Erythroblast (primary cell): ENCODE results near the gene LIMS4.
"Not testable (repeated sequence)": the region's sequence is repeated elsewhere in the genome, so short reads cannot be mapped to it uniquely, and the experiment has no call there.

Experiments
- GATA1 ChIP-seq: IDR thresholded peaks from 2 replicates; pipeline ENCODE4 v1.6.1; 2011; ENCODE audit warnings: low read depth, mild to moderate bottlenecking, control low read depth, low read length, moderate library complexity
- POLR2A ChIP-seq: IDR thresholded peaks from 2 replicates; pipeline ENCODE4 v1.6.1; 2011; ENCODE audit warnings: mild to moderate bottlenecking, low read length

DNA sequence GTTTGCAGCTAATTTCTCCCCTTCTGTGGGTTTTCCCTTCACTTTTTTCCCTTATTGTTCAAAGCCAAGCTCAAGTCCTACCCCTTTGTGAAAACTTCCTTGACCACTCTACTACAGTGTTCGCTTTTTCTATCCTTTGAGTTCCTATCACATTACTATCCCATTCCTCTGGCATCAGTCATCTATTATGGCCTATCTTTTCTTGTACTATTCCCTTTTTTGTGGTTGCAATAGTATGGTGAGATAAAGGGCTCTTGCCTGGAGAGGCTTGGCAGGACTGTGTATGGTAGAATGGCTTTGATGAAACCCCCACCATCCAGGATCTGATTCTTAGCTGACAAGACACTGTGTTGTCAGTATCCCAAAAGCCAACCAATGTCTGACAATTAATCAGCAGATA, 30.7 kb downstream of the LIMS4 start:
- TF ChIP-seq POLR2A, GATA1: not testable (repeated sequence)
